GM18505 (cell line): ENCODE measurements around the gene GOPC.
"Not testable (repeated sequence)": the region's sequence is repeated elsewhere in the genome, so short reads cannot be mapped to it uniquely, and the experiment has no call there.

Experiments
- ATAC-seq: cut with Tn5 transposase; IDR thresholded peaks from one replicate; pipeline ENCODE4 v1.9.1; 2021; ENCODE audit not compliant: unreplicated experiment
- POLR2A ChIP-seq: IDR thresholded peaks from 4 replicates; pipeline ENCODE4 v1.6.1; 2011; ENCODE audit warnings: borderline replicate concordance; ENCODE audit not compliant: insufficient read depth, insufficient read length; ENCODE audit errors: extremely low read depth

The GOPC gene

DNA sequence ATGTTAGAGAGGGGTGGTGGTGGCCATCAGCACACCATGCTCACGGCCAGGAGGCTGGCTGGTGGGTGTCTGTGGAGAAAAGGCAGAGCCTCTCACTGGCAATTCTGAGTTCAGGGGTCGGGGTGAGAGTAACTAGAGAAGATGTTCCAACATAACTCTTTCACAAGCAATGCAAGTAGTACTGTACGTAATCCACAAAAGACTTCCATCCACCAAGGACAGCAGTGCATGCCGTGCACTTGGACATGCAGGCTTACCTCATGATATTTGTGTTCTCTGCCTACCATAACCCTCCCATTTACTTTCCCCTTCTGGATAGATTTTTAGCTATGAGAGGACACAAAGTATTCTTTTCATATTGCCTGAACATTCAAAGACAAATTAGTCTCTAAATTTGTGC, 68.5 kb downstream of the GOPC start:
- no peak for TF ChIP-seq POLR2A
- ATAC-seq, result no peak

DNA sequence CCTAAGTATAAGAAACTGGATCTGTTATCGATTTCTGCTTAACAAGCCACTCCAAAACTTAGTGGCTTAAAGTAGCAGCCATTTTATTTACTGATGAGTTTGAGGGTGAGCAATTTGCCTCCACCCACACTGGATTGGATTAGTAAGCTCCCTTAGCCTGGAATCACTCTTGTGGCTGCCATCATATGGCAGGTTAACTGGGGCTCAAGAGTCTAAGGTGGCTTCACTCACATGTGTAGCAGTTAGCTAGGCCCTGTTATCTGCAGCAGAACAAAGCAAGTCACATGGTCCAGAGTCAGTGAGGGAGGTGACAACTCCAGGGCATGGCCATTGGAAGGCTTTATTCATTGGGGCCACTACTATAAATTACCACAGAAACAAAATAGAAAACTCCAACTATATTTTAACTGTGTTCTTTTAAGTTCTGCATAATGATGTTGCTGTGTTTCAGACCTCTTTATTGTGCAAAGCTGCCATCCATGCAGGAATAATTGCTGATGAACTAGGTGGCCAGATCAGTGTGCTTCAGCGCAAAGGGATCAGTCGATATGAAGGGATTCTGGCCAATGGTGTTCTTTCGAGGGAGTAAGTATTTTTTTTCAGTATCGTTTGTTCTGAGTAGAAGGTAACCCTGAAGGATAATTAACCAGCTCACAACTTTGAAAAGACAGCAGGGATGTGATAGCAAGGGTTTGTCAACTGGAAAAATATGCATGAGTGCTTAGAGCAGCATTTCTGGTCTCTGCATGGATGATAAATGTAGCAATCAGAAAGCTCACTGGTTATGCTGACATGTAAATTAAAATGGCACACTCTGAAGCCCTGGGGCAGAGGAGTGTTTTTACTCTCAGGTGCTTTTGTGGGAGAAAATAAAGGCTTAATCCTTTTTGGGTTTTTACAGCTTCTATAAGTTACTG, 70.2 kb downstream of the GOPC start:
- no peak for TF ChIP-seq POLR2A
- no peak for ATAC-seq

DNA sequence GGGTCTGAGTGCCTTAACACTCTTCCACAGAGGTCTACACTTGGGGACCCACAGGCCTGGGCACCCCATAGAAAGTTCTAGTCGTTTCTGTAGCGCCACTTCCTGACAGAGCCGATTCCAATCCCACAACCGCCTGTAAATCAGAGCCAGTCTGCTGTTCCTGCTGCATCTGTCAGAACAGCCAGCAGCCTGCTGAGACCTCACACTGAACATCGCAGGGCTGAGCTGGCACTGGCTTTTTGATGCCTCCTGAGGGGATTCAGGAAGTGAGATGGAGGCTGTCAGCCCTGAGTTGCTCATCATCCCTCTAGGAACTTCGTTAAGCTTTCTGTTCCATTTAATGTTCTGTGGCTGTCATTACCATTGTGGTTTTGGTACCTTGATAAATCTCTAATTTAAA, 71.0 kb downstream of the GOPC start:
- TF ChIP-seq POLR2A, result no peak
- ATAC-seq, result no peak

DNA sequence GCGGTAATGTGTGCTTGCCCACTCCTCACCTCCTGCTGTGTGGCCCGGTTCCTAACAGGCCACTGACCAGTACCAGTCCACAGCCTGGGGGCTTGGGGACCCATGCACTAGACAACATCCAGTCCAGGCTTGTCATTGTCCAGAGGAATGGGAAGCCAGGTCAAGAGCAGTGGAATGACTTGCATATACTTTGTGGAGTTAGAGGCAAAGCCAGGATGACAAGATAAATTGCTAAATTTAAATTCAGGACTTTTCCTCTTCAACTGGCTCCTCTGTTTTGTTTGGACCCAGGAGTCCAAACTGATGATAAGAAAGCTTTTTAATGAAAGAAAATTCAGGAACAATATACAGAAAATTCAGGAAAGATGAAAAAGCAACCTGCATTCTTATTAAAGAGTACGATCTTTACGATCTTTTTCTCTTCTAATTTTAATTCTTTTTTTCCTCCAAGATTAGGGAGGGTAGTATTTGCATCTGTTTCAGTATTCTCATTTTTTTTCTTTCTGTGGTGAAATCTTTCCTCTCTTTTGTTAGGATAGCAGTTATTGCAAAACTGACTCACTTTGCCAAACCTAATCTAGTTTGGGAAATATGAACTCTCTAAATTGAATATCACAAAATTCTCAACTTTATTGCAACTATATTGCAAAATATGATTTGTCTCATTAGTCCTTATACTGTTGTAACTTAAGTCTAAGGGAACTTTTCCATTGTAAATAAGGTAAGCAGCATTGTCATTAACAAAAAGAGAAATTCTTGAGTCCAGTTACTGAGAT, 71.7 kb downstream of the GOPC start:
- ATAC-seq, result no peak
- no peak for TF ChIP-seq POLR2A

DNA sequence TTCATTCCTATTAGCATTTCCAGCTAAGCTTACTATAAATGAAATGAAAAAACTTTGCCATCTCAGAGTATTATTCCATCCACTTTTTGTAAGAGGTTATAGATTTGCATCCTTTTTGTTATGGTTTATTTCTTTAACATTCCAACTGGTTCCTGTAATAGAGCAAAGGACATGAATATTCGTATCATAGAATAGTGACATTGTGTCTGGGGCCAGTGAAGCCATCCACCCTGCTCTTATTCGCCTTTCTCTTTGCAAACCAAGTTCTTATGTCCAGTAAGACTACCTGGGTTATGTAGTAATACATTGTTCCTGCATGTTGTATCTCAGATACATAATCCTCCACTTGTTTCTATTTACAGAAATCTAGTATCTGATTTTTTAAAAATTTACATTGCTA, 76.7 kb downstream of the GOPC start:
- no peak for TF ChIP-seq POLR2A
- ATAC-seq, result no peak

DNA sequence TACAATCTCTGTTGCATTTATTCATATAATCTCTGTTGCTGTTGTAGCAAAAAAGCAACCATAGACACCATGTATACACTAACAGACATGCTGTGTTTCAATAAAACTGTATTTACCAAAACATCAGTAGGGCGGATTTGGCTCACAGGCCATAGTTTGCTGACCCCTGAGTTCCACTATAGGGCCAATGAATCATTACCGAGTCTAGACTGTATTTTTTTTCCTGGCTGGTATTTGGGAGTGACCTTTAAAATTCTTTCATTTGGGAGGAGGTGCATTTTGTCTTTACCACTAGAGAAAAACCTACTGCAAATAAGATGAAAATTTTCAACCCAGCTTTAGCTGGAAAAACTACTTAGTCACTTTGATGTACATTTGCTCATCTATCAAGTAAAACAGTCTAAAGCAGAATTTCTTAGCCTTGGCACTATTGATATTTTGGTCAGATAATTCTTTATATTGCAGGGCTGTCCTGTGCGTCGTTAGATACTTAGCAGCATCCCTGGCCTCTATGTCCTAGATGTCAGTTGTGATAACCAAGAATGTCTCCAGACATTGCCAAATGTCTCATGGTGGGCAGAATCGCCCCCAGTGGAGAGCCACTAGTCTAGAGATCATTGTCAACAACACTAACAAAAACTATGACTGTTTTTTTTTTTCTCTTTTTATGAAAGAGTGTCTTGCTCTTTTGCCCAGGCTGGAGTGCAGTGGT, 80.4 kb downstream of the GOPC start:
- no peak for ATAC-seq
- TF ChIP-seq POLR2A, result no peak

DNA sequence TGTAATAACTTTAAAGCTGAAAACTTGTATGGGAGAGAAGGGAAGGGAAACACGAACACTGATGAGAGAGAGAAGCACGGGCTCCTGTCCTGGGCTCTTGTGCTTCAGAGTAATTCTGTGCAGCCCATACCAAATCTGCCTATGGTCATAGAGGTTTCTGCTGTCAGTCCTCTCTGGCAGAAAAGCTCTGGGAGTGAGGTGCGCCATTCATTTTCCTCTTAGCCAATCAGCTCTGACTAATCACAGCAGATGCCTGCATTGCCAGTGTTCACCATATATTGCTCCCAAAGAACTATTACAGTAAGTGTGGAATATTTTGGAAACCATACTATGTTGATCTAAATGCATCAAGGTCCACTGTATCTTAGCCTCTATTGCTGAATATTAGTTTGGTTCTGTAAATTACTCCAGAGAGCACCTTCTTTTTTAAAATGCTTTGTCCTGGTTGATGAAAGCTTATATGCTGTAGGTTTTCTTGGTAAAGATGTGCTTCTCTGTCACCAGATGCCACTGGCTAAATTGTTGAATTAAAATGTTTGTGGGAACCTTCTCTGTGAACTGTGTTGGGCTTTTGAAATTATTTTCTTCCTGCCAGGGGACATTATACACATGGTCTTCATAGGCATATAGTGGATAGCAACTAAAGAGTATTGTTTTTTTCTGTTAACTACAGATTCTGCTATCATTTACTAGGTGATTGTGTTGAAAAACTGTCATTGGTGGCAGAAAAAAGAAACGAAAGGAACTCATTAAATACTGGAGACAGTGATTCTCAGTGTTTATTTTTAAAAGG, 81.5 kb downstream of the GOPC start:
- ATAC-seq, result no peak
- TF ChIP-seq POLR2A, result no peak

DNA sequence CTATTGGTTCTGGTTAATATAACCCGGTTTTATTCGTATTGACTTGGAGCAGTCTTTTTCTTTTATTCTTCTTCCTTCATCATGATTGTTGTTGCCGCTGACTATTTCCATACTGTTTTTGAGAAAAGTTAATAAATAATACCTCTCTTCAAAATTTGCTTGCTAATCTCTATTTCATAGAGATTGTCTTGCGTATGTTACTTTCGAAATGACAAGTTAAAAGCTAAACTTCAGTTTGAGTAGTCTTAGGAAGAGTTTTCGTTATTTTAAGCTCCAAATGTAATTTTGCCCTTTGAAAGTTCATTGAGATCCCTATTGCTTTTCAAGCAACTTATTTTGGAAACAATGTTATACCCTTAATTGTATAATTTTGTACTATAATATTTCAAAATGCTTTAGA, 83.4 kb downstream of the GOPC start:
- TF ChIP-seq POLR2A, result no peak
- no peak for ATAC-seq

DNA sequence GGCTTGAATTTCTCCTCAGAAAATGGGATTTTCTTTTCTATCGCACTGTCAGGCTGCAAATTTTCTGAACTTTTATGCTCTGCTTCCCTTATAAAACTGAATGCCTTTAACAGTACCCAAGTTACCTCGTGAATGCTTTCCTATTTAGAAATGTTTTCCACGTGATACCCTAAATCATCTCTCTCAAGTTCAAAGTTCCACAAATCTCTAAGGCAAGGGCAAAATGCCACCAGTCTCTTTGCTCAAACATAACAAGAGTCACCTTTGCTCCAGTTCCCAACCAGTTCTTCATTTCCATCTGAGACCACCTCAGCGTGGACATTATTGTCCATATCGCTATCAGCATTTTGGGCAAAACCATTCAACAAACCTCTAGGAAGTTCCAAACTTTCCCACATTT, 84.3 kb downstream of the GOPC start:
- not testable (repeated sequence) for ATAC-seq

DNA sequence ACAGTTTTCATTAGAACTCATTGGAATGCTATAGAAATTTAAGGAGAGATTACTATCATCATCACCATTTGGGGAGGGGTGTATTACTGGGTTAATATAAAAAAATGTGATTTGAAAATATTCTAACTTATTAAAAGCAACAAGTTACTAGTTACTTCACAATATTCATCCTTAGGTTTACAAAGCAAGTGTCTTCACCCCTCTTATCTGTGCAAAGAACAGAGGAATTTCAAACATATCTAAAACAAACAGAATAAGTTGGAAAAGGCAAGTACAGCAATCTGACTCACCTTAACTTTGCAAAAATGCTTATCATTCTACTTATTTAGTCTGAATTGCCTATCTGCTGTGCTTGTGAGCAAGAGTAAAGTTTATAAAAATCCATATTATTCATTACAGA, 87.0 kb downstream of the GOPC start:
- no peak for TF ChIP-seq POLR2A
- ATAC-seq, result no peak

DNA sequence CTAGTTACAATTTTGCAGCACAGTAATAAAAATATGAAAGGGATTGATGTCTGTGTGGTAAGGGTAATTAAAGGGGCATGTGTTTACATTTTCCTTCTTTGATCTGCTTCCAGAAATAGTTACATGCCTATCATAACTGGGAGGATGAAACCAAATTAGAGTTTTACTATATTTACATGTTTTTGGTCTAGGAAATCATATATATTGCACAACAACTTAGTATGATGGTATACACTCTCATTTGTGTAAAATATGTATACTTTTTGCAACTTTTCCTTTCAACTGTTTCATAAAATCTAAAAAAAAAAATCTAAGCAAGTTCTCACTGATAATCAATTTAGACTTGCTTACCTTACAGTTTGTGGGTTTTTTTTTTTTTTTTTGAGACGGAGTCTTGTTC, 87.7 kb downstream of the GOPC start:
- no peak for TF ChIP-seq POLR2A
- no peak for ATAC-seq

DNA sequence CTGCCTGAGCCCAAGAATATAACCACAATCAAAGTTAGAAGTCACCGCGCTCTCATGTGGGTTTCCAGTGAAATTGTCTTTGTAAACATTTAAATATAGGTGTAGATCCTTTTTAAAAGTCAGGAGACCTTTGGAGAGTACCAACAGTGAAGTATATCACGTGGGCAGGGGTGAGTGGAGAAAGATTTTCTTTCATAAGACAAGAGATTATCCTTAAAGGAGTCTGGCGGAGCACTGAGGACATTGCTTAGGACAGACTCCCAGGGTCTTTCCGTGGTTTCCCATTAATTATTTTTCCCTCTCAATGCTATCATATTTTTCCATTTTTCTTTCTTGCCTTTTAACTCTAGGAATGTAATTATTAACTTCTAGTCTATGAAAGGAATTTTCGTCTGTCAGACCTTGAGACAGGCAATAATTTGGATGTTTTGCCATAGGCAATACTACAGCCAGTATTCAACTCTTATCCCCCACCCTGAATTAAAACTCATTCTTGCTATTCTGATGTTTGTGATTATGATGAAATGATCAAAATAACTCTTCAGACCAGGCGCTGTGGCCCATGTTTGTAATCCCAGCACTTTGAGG, 88.4 kb downstream of the GOPC start:
- no peak for TF ChIP-seq POLR2A
- no peak for ATAC-seq
